Endothelial cell (in vitro differentiated cells): Measurements from ENCODE around the gene JAG2. TPM values are rescaled to one million over a fixed set of nuclear protein-coding genes. Genes with fewer than 3 reads are reported as not detected.

Experiments
- DNase-seq: peaks from one replicate; pipeline ENCODE4 v3.0.0; 2021; ENCODE audit warnings: low spot score
- H3K27ac Mint-ChIP-seq: one replicate; pipeline ENCODE4 v1.8.0; 2021; ENCODE audit warnings: mixed read lengths, inconsistent platforms; ENCODE audit not compliant: unreplicated experiment
- H3K27me3 Mint-ChIP-seq: one replicate; pipeline ENCODE4 v1.8.0; 2021; ENCODE audit warnings: mild to moderate bottlenecking, moderate library complexity, mixed read lengths, inconsistent platforms; ENCODE audit not compliant: unreplicated experiment
- H3K36me3 Mint-ChIP-seq: one replicate; pipeline ENCODE4 v1.8.0; 2021; ENCODE audit warnings: mild to moderate bottlenecking, low read depth, mixed read lengths, inconsistent platforms; ENCODE audit not compliant: unreplicated experiment
- H3K4me1 Mint-ChIP-seq: one replicate; pipeline ENCODE4 v1.8.0; 2021; ENCODE audit warnings: mild to moderate bottlenecking, mixed read lengths, inconsistent platforms; ENCODE audit not compliant: unreplicated experiment
- H3K4me3 Mint-ChIP-seq: one replicate; pipeline ENCODE4 v1.8.0; 2021; ENCODE audit warnings: mild to moderate bottlenecking, mixed read lengths, inconsistent platforms; ENCODE audit not compliant: unreplicated experiment
- H3K9me3 Mint-ChIP-seq: one replicate; pipeline ENCODE4 v1.8.0; 2021; ENCODE audit warnings: mixed read lengths, inconsistent platforms; ENCODE audit not compliant: unreplicated experiment
- total RNA-seq: library from RNA; stranded (reverse); fragmentation: NEBNext Ultra II Directional; extraction: Animal tissue kit (Norgen Biotek cat#: 25700); gene quantifications from one replicate; pipeline ENCODE4 v1.2.1, GENCODE V29; 2021; ENCODE audit not compliant: unreplicated experiment
- TF ChIP-seq, protein P1 (sequence below): fragments of 200-600 bp; sonication (generic); IDR thresholded peaks from one replicate; pipeline ENCODE4 v1.5.0; 2021; ENCODE audit warnings: antibody characterized with exemption; ENCODE audit not compliant: unreplicated experiment

JAG2 gene
- total RNA-seq, 1 donor from 2014 or later, result 280 TPM

DNA sequence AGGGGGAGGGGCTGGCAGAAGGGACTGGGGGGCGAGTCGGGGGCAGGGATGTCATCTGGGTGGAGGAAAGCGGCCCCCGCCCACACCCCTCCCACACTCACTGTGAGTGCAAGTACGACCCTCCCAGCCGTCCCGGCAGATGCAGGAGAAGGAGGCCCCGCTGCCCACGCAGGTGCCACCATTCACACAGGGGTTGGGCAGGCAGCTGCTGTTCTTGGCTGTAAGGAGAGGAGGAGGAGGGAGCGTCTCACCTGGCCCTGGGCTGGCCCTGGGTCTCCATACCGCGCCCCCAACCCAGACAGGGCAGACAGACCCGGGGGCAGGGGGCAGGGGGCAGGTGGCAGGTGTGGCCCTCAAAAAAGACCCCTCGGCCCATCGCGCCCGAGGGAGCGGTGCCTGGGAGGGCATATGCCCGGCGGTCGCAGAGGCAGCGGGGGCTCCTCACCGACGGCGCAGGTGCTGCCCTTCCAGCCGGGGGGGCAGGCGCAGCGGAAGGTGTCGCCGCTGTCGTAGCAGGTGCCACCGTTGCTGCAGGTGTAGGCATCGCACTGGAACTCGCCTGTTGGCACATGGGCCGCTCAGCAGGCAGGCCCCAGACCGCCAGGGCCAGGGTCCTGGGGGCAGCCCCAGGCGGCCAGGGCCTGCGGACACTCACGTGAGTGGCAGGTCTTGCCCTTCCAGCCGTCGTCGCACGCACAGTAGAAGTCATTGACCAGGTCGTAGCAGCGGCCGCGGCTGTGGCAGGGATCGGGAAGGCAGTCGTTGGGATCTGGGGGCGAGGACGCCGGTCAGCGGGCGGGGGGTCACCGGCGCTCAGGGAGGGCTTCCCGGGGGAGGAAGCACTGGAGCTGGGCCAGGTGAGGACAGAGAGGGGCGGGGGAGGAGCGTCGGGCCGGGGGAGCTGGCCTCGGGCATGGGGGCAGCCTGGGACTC is 20.6 kb downstream of the JAG2 start:
- Mint-ChIP-seq H3K9me3 (no peaks in the 10 kb centered on the region), H3K27me3 (peaks cover 5% of the 10 kb centered on the region), H3K27ac (no peak overlapping the region), H3K36me3 (peaks cover 6% of the 10 kb centered on the region), H3K4me3 (no peak overlapping the region), H3K4me1 (no peaks in the 10 kb centered on the region)
- DNase-seq, result no peak
- TF ChIP-seq, protein P1, sequence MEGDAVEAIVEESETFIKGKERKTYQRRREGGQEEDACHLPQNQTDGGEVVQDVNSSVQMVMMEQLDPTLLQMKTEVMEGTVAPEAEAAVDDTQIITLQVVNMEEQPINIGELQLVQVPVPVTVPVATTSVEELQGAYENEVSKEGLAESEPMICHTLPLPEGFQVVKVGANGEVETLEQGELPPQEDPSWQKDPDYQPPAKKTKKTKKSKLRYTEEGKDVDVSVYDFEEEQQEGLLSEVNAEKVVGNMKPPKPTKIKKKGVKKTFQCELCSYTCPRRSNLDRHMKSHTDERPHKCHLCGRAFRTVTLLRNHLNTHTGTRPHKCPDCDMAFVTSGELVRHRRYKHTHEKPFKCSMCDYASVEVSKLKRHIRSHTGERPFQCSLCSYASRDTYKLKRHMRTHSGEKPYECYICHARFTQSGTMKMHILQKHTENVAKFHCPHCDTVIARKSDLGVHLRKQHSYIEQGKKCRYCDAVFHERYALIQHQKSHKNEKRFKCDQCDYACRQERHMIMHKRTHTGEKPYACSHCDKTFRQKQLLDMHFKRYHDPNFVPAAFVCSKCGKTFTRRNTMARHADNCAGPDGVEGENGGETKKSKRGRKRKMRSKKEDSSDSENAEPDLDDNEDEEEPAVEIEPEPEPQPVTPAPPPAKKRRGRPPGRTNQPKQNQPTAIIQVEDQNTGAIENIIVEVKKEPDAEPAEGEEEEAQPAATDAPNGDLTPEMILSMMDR, result no peak

DNA sequence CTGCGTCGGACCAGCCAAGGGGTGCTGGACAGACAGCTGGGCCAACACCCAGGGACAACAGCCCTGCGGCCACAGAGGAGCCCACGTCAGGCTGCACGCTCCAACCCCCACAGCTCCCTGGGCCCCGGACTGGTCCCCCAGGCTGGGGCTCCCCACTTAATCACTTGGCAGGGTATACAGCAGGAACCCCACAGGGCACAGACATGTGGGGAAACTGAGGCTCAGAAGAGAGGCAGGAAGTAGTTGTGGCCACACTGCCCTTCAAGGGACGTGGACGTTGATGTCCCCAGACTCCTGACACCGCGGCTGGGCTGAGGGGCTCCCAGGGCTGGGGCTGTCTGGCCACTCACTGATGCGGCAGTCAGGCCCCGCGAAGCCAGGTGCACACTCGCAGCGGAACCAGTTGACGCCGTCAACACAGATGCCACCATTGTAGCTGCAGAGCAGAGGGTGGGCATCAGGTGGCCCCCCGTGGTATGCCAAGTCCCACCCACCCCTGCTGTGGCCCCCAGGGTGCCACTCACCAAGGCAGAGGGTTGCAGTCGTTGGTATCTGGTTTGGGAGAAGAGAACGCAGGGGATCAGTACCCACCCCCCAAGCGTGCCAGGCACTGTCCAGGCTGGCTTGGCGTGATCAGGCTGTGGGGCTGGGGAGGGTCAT is 21.5 kb downstream of the JAG2 start:
- DNase-seq, result no peak
- Mint-ChIP-seq H3K9me3 (no peaks in the 10 kb centered on the region), H3K27me3 (peaks cover 7% of the 10 kb centered on the region), H3K4me1 (no peaks in the 10 kb centered on the region), H3K36me3 (peaks cover 10% of the 10 kb centered on the region), H3K4me3 (no peak overlapping the region), H3K27ac (no peak overlapping the region)
- TF ChIP-seq, protein P1, result no peak

DNA sequence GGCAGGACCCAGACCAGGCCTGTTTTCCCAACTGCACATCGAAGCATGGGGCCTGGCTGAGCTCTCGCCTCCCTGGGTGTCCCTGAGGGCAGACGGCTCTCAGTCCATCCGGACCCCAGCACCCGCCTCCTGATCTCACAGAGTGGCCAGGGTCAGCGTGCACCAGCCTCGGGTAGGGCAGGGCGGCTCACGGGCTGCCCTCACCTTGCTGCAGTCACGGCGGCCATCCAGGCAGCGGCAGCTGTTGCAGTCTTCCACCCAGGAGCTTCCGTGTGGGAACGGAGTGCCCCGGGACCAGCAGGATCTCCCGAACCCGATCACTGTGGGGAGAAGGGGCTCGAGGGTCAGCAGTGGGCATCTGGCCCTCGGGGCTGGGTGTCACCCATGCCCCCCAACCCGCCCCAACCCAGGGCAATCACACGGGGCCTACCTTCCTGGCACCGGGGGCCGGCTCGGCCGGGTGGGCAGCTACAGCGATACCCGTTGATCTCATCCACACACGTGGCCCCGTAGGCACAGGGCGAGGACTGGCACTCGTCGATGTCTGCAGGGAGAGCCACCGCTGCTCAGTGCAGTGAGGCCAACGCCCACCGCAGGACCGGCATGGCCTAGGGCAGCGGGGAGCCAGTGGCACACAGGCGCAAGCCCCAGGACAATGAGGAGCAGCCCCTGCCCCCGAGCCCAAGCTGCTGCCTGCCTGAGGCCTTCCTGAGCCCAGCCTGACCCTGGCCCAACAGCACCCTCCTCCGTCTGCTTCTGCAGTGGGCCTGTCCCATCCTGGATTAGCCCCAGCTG is 22.2 kb downstream of the JAG2 start:
- Mint-ChIP-seq H3K27ac (no peak overlapping the region), H3K9me3 (no peaks in the 10 kb centered on the region), H3K27me3 (peaks cover 12% of the 10 kb centered on the region), H3K4me1 (no peaks in the 10 kb centered on the region), H3K4me3 (no peak overlapping the region), H3K36me3 (peaks cover 17% of the 10 kb centered on the region)
- no peak for DNase-seq
- TF ChIP-seq, protein P1, result no peak

DNA sequence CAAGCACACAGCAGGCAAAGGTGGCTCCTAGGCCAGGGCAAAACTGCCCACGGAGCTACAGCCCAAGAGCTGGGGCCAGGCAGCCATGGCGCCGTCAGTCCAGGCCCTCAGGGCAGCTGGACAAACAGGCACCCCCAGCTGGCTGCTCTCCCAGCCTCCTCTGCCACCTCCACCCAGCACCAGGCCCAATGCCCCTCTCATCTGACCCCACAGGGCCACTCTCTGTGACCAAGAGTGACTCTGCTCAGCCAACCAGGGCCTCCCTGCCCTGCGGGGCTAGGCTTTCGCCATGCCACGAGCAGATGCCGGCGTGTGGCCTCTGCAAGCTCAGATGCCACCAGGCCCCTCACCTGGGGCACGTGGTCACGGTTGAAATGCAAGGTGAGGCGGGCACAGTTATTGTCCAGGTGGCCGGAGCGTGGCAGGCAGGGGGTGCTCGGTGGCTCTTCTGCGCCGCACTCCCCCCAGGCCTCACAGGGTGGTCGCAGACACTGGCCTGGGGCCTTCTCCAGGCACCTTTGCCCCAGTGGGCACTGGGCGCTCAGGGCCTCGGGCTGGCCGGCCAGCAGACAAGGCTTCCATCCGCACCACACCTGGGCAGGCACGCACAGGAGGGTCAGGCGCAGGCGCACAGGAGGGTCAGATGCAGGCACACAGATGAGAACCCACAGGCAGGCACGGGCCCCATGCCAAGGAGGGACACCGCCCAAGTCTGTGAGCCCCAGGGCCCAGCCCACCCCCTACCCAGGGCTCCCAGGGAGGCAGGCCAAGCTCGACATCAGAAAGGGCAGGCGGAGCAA is 23.0 kb downstream of the JAG2 start:
- Mint-ChIP-seq H3K4me1 (no peaks in the 10 kb centered on the region), H3K4me3 (no peak overlapping the region), H3K9me3 (no peaks in the 10 kb centered on the region), H3K27ac (no peak overlapping the region), H3K36me3 (peaks cover 25% of the 10 kb centered on the region), H3K27me3 (peaks cover 17% of the 10 kb centered on the region)
- TF ChIP-seq, protein P1, result no peak
- DNase-seq, result no peak
